GM20000 (cell line): ENCODE data around the gene RGR.

Experiments
- DNase-seq: peaks from one replicate; pipeline ENCODE4 v3.0.0; 2012; ENCODE audit warnings: low spot score
- TF ChIP-seq, protein P1 (sequence below): IDR thresholded peaks from 2 replicates; pipeline ENCODE4 v1.5.1; 2012; ENCODE audit warnings: mild to moderate bottlenecking, control low read depth; ENCODE audit errors: extremely low read depth, missing control alignments

Gene RGR

GRCh38 chr10:84211566-84211965 is 33.3 kb upstream of the RGR start:
- TF ChIP-seq, protein P1, sequence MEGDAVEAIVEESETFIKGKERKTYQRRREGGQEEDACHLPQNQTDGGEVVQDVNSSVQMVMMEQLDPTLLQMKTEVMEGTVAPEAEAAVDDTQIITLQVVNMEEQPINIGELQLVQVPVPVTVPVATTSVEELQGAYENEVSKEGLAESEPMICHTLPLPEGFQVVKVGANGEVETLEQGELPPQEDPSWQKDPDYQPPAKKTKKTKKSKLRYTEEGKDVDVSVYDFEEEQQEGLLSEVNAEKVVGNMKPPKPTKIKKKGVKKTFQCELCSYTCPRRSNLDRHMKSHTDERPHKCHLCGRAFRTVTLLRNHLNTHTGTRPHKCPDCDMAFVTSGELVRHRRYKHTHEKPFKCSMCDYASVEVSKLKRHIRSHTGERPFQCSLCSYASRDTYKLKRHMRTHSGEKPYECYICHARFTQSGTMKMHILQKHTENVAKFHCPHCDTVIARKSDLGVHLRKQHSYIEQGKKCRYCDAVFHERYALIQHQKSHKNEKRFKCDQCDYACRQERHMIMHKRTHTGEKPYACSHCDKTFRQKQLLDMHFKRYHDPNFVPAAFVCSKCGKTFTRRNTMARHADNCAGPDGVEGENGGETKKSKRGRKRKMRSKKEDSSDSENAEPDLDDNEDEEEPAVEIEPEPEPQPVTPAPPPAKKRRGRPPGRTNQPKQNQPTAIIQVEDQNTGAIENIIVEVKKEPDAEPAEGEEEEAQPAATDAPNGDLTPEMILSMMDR, result no peak
- DNase-seq, result no peak

DNA sequence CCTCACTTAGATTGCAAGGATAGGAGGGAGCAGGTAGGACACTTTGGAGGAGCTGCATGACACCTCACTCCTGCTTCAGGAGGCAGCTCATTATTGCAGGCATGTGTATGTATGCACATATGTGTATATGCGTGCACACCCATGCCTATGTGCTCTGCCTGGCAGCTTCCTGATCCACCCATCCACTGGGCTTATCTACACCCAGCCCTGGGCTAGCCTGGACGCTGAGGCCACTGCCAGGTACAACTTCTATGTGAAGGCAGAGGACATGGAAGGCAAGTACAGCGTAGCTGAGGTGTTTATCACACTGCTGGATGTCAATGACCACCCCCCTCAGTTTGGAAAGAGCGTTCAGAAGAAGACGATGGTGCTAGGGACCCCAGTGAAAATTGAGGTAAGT is 32.8 kb upstream of the RGR start:
- TF ChIP-seq, protein P1, result no peak
- no peak for DNase-seq

GRCh38 chr10:84213076-84213475 is 31.8 kb upstream of the RGR start:
- no peak for DNase-seq
- TF ChIP-seq, protein P1, result no peak

DNA sequence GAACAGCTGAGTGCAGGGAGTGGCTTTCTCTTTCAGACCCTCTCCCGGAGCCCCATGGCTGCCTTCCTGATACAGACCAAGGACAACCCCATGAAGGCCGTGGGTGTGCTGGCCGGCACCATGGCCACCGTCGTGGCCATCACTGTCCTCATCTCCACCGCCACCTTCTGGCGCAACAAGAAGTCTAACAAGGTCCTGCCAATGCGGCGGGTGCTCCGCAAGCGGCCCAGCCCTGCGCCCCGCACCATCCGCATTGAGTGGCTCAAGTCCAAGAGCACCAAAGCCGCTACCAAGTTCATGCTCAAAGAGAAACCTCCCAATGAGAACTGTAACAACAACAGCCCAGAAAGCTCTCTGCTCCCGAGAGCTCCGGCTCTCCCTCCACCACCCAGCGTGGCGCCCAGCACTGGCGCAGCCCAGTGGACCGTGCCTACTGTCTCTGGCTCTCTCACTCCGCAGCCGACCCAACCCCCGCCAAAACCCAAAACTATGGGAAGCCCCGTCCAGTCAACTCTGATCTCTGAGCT is 30.7 kb upstream of the RGR start:
- DNase-seq, result no peak
- TF ChIP-seq, protein P1, result no peak

- TF ChIP-seq, protein P1, result peak; percentile 78
- peak; percentile 67 for DNase-seq
Observed at GRCh38 chr10:84214612-84215235, 30.1 kb upstream of the RGR start.

- TF ChIP-seq, protein P1, result no peak
Observed at GRCh38 chr10:84216834-84217233, 28.0 kb upstream of the RGR start.

DNA sequence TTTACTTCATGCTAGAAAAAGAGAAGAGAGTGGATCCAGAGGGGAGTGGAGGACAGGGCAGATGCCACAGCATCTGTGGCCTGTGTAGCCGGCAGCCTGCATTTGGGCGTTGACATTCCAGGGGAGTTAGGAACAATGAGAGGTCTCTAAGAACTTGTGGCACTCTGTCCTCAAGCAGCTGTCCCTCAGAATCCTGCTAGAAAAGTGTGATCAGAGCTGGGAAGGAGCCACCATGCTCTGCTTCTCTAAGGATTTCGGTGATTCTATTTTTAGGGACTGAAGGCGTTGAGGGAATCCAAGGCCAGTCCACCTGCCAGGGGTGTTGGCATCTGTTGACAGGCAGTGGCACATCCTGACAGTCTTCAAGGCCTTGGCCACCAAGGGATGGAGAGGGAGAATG is 27.1 kb upstream of the RGR start:
- no peak for DNase-seq

More at GRCh38 chr10:84216834-84217233, 28.0 kb upstream of the RGR start:
- DNase-seq, result no peak

More for the DNA sequence above, 27.1 kb upstream of the RGR start:
- TF ChIP-seq, protein P1, result no peak
